ENCODE measurements around the gene GPR25. TPM values are rescaled to one million over a fixed set of nuclear protein-coding genes. Genes with fewer than 3 reads are reported as not detected.
A peak's percentile ranks its signal among the peaks of the same experiment; 100 is the strongest.

Gene GPR25
- total RNA-seq, 3 donors from 2014 or later = 0.16 TPM; not detected in 2

- no peaks in the 10 kb centered on the region for H3K36me3 Mint-ChIP-seq (ENCODE audit: insufficient read depth)
- peak overlapping the region; percentile 21 for H3K4me3 Mint-ChIP-seq
- H3K27me3 Mint-ChIP-seq (ENCODE audit: low read depth) = no peaks in the 10 kb centered on the region
- peak; percentile 24 to 34 for ATAC-seq
- no peak for DNase-seq
- H3K9me3 Mint-ChIP-seq = no peaks in the 10 kb centered on the region
- peaks cover 36% of the 10 kb centered on the region for H3K4me1 Mint-ChIP-seq (ENCODE audit: low read depth)
Observed at GRCh38 chr1:200862713-200863415, 9.9 kb upstream of the GPR25 start.

- Mint-ChIP-seq H3K4me3 (no peak overlapping the region), H3K36me3 (ENCODE audit: insufficient read depth) (no peaks in the 10 kb centered on the region), H3K9me3 (no peaks in the 10 kb centered on the region), H3K27me3 (ENCODE audit: low read depth) (no peaks in the 10 kb centered on the region), H3K4me1 (ENCODE audit: low read depth) (peaks cover 52% of the 10 kb centered on the region)
- ATAC-seq (no peak), DNase-seq (no peak)
Observed at GRCh38 chr1:200866116-200866515, 6.7 kb upstream of the GPR25 start.

- peak; percentile 76 to 87 for ATAC-seq
- peaks cover 56% of the 10 kb centered on the region for H3K4me1 Mint-ChIP-seq (ENCODE audit: low read depth)
- no peak for DNase-seq
- no peaks in the 10 kb centered on the region for H3K36me3 Mint-ChIP-seq (ENCODE audit: insufficient read depth)
- H3K27me3 Mint-ChIP-seq (ENCODE audit: low read depth) = peaks cover 3% of the 10 kb centered on the region
- no peaks in the 10 kb centered on the region for H3K9me3 Mint-ChIP-seq
- H3K4me3 Mint-ChIP-seq = no peak overlapping the region
Observed at GRCh38 chr1:200866521-200866920, 6.3 kb upstream of the GPR25 start.

GRCh38 chr1:200867018-200867811, 5.6 kb upstream of the GPR25 start:
- ATAC-seq (no peak), DNase-seq (no peak)
- peaks cover 56% of the 10 kb centered on the region for H3K4me1 Mint-ChIP-seq (ENCODE audit: low read depth)
- H3K36me3 Mint-ChIP-seq (ENCODE audit: insufficient read depth) = no peaks in the 10 kb centered on the region
- peaks cover 8% of the 10 kb centered on the region for H3K27me3 Mint-ChIP-seq (ENCODE audit: low read depth)
- H3K4me3 Mint-ChIP-seq = no peak overlapping the region
- H3K9me3 Mint-ChIP-seq = no peaks in the 10 kb centered on the region

DNA sequence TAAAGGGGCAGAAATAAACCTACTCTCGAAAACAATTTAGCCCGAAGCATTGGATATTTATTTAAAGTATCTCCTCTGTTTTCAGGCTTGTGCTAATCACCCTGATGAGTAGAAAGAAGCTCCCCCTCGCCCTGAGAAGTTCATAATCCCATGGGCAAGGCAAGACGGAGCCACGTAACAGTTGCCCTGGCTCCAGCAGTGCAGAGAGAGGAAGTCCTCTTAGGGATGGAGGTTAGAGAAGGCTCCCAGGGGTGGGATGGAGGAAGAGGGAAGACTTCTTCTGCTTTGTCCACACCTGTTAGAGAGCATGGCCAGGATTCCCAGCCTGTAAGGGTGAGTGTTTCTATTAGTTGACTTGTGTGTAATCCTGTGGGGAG, 3.4 kb upstream of the GPR25 start:
- Mint-ChIP-seq H3K4me1 (ENCODE audit: low read depth) (peaks cover 48% of the 10 kb centered on the region), H3K36me3 (ENCODE audit: insufficient read depth) (no peaks in the 10 kb centered on the region), H3K4me3 (peak overlapping the region; percentile 26), H3K27me3 (ENCODE audit: low read depth) (peaks cover 17% of the 10 kb centered on the region), H3K9me3 (no peaks in the 10 kb centered on the region)
- no peak for ATAC-seq
- no peak for DNase-seq

GRCh38 chr1:200869753-200870391, 2.9 kb upstream of the GPR25 start:
- peak; percentile 33 to 56 for ATAC-seq
- Mint-ChIP-seq H3K27me3 (ENCODE audit: low read depth) (peaks cover 22% of the 10 kb centered on the region), H3K4me1 (ENCODE audit: low read depth) (peaks cover 51% of the 10 kb centered on the region), H3K4me3 (peak overlapping the region; percentile 2), H3K36me3 (ENCODE audit: insufficient read depth) (no peaks in the 10 kb centered on the region), H3K9me3 (no peaks in the 10 kb centered on the region)
- no peak for DNase-seq

DNA sequence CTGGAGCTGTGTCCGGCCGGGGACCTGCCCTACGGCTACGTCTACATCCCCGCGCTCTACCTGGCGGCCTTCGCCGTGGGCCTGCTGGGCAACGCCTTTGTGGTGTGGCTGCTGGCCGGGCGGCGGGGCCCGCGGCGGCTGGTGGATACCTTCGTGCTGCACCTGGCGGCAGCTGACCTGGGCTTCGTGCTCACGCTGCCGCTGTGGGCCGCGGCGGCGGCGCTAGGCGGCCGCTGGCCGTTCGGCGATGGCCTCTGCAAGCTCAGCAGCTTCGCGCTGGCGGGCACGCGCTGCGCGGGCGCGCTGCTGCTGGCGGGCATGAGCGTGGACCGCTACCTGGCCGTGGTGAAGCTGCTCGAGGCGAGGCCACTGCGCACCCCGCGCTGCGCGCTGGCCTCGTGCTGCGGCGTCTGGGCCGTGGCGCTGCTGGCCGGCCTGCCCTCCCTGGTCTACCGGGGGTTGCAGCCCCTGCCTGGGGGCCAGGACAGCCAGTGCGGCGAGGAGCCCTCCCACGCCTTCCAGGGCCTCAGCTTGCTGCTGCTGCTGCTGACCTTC, 412 bp downstream of the GPR25 start:
- no peak for DNase-seq
- no peak for ATAC-seq
- Mint-ChIP-seq H3K4me1 (ENCODE audit: low read depth) (peaks cover 59% of the 10 kb centered on the region), H3K4me3 (no peak overlapping the region), H3K9me3 (no peaks in the 10 kb centered on the region), H3K27me3 (ENCODE audit: low read depth) (peaks cover 26% of the 10 kb centered on the region), H3K36me3 (ENCODE audit: insufficient read depth) (no peaks in the 10 kb centered on the region)

DNA sequence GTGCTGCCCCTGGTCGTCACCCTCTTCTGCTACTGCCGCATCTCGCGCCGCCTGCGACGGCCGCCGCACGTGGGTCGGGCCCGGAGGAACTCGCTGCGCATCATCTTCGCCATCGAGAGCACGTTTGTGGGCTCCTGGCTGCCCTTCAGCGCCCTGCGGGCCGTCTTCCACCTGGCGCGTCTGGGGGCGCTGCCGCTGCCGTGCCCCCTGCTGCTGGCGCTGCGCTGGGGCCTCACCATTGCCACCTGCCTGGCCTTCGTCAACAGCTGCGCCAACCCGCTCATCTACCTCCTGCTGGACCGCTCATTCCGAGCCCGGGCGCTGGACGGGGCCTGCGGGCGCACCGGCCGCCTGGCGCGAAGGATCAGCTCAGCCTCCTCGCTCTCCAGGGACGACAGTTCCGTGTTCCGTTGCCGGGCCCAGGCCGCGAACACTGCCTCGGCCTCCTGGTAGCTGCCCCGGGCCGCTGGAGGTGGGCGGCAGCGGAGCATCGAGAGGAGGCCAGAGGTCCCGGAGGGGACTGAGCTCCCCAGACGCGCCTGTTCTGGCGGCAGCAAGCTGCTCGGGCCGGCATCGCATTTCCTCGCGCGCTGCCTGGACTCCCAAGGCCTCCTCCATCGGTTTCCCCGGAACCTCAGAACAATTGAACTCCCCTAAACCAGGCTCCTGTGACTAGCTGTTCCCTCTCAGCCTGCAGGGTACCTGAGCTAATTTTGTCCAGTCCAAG, 1.1 kb downstream of the GPR25 start:
- H3K9me3 Mint-ChIP-seq = no peaks in the 10 kb centered on the region
- peak overlapping the region; percentile 33 for H3K4me3 Mint-ChIP-seq
- peaks cover 65% of the 10 kb centered on the region for H3K4me1 Mint-ChIP-seq (ENCODE audit: low read depth)
- H3K36me3 Mint-ChIP-seq (ENCODE audit: insufficient read depth) = no peaks in the 10 kb centered on the region
- DNase-seq (no peak), ATAC-seq (no peak)
- peaks cover 26% of the 10 kb centered on the region for H3K27me3 Mint-ChIP-seq (ENCODE audit: low read depth)

- H3K9me3 Mint-ChIP-seq = no peaks in the 10 kb centered on the region
- peaks cover 62% of the 10 kb centered on the region for H3K4me1 Mint-ChIP-seq (ENCODE audit: low read depth)
- DNase-seq = no peak
- no peak for ATAC-seq
- H3K27me3 Mint-ChIP-seq (ENCODE audit: low read depth) = peaks cover 26% of the 10 kb centered on the region
- peak overlapping the region; percentile 56 for H3K4me3 Mint-ChIP-seq
- H3K36me3 Mint-ChIP-seq (ENCODE audit: insufficient read depth) = no peaks in the 10 kb centered on the region
Observed at GRCh38 chr1:200874694-200875093, 1.9 kb downstream of the GPR25 start.

- Mint-ChIP-seq H3K36me3 (ENCODE audit: insufficient read depth) (no peaks in the 10 kb centered on the region), H3K9me3 (no peaks in the 10 kb centered on the region), H3K27me3 (ENCODE audit: low read depth) (peaks cover 26% of the 10 kb centered on the region), H3K4me3 (no peak overlapping the region), H3K4me1 (ENCODE audit: low read depth) (peaks cover 63% of the 10 kb centered on the region)
- DNase-seq (no peak), ATAC-seq (no peak)
Observed at GRCh38 chr1:200875416-200875815, 2.6 kb downstream of the GPR25 start.

DNA sequence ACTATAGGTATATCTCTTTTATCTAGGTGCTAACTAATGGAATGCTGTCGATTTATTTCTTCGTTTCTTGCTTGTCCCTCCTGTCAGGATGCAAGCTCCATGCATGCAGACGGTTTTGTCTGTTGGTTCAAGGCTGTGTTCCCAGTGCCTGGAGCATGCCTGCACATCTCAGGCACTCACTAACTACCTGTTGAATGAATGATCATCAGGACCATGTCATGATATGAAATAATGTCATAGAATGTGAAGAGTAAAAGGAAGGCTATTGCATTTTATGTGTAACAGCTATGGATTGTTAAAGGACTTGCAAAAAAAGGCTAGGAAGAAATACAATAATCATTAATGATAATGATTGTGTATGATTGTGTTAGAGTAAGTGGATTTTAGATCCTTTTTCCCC, 4.2 kb downstream of the GPR25 start:
- Mint-ChIP-seq H3K4me1 (ENCODE audit: low read depth) (peaks cover 57% of the 10 kb centered on the region), H3K27me3 (ENCODE audit: low read depth) (peaks cover 20% of the 10 kb centered on the region), H3K9me3 (no peaks in the 10 kb centered on the region), H3K36me3 (ENCODE audit: insufficient read depth) (no peaks in the 10 kb centered on the region), H3K4me3 (no peak overlapping the region)
- no peak for DNase-seq
- no peak for ATAC-seq

DNA sequence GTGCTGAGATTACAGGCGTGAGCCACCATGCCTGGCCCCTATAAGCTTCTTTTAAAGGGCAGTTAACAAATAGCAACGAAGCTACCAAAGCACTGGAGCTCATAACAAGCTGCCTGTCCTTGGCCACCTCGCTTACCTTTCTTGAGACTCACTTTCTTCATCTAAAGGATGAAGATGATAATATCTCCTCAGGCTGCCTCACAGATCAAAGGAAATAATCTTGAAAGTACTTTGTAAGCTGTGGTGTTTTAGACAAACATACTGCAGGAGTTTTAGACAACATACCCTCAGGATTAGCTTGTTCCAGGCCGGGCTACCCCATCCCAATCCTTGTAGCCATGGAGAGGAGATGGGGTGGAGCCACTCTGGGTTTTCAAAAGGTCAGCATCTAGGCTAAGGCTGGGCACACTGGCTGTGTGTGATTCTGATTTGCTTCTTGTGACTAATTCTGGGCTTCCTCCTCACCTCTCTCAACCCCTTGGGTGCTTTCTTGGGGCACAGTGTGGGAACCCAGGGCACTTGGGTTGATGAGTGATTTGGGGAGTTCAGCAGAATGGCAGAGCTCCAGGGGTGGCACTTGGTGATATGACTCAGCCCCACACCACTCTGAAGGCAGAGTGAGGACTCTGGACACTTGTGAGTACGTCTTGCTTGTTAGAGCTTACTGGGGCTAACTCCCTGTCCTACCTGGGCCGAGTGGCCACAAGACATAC, 5.2 kb downstream of the GPR25 start:
- H3K9me3 Mint-ChIP-seq = no peaks in the 10 kb centered on the region
- peaks cover 56% of the 10 kb centered on the region for H3K4me1 Mint-ChIP-seq (ENCODE audit: low read depth)
- DNase-seq (peak; percentile 47), ATAC-seq (peak; percentile 71 to 89)
- peaks cover 13% of the 10 kb centered on the region for H3K27me3 Mint-ChIP-seq (ENCODE audit: low read depth)
- H3K36me3 Mint-ChIP-seq (ENCODE audit: insufficient read depth) = no peaks in the 10 kb centered on the region
- peak overlapping the region; percentile 40 for H3K4me3 Mint-ChIP-seq

DNA sequence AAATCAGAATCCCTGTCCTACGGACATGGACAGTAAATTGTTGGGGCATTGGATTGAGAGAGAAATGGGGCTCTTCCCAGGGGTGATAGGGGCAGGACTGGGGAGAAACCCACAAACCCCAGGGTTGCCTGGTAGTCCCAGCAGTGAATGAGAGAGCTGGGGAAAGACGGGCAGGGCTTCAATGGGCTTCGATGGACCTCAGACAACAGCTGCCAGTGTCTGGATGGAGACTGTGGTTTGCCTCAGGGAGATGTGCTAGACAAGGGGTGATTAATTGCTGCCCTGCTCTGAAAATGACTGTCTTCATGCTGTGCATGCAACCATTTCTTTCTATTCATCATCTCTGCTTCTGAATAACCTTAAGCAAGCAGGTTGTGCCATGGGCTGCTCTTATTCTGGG, 7.4 kb downstream of the GPR25 start:
- Mint-ChIP-seq H3K4me1 (ENCODE audit: low read depth) (peaks cover 54% of the 10 kb centered on the region), H3K27me3 (ENCODE audit: low read depth) (peaks cover 3% of the 10 kb centered on the region), H3K9me3 (no peaks in the 10 kb centered on the region), H3K4me3 (no peak overlapping the region), H3K36me3 (ENCODE audit: insufficient read depth) (no peaks in the 10 kb centered on the region)
- ATAC-seq (peak; percentile 65 to 79), DNase-seq (no peak)

Measured in activated T-cell treated with anti-CD3 and anti-CD28 coated beads, Interleukin-2, amount 50 U/mL, for 4 hours (primary cell).